ENCODE data around the gene OR2B6.

The OR2B6 gene

DNA sequence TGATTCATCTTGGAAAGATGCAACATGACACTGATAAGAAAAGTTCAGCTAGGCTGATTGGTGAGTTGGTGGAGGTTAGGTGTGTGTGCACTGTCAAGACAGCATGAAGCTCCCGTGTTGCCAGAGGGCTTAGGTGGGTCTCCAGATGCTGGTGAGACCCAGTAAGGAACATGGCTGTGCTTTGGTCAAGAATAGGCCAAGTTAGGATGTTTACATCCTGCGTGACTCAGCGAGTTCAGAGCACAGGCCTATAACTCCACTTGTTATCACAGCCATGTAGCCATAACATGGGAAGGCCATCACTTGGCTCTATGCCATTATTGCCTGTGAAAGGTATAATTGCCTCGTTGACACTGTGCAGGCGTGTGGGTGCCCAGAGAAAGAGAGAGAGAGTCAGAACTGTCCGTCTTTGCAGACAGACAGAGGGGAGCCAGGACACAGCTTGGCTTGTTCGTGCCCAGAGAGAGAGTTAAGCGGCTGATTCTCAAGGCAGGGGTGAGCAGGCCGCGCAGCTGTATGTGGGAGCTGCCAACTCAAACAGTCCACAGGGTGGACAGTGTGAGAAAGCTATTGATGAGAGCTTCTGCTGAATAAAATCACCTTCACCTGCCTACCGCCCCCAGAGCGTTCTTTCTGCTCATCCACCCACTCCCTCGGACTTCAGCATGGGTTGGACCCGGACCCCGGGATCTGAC lies 43.5 kb downstream of the OR2B6 start:
- TF ChIP-seq, protein P1, sequence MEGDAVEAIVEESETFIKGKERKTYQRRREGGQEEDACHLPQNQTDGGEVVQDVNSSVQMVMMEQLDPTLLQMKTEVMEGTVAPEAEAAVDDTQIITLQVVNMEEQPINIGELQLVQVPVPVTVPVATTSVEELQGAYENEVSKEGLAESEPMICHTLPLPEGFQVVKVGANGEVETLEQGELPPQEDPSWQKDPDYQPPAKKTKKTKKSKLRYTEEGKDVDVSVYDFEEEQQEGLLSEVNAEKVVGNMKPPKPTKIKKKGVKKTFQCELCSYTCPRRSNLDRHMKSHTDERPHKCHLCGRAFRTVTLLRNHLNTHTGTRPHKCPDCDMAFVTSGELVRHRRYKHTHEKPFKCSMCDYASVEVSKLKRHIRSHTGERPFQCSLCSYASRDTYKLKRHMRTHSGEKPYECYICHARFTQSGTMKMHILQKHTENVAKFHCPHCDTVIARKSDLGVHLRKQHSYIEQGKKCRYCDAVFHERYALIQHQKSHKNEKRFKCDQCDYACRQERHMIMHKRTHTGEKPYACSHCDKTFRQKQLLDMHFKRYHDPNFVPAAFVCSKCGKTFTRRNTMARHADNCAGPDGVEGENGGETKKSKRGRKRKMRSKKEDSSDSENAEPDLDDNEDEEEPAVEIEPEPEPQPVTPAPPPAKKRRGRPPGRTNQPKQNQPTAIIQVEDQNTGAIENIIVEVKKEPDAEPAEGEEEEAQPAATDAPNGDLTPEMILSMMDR (IDR thresholded peaks at IDR 0.05; ENCODE audit: low read depth, low read length): no peak
- no peak for DNase-seq (ENCODE audit: extremely low read depth, low read depth)

DNA sequence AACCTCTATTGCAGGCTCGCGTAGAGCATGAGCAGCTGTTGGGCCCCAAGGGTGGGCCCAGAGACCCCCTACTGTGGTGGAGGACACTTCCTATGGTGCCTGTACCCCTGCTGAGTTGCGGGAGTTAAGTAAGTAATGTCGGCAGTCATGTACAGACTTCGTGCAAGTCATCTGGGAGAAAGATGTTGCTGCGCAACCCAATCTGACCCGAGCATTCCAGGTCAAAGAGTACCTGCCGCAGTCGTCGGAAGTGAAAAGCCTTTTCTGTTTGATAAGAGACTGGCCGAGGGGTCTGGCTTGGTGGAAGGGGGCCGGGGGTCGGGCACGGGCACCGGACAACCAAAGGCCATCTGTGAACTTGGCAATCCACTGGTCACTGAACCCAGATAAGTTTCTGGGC lies 44.3 kb downstream of the OR2B6 start:
- TF ChIP-seq, protein P1 (IDR thresholded peaks at IDR 0.05; ENCODE audit: low read depth, low read length): no peak
- DNase-seq (ENCODE audit: extremely low read depth, low read depth): no peak

DNA sequence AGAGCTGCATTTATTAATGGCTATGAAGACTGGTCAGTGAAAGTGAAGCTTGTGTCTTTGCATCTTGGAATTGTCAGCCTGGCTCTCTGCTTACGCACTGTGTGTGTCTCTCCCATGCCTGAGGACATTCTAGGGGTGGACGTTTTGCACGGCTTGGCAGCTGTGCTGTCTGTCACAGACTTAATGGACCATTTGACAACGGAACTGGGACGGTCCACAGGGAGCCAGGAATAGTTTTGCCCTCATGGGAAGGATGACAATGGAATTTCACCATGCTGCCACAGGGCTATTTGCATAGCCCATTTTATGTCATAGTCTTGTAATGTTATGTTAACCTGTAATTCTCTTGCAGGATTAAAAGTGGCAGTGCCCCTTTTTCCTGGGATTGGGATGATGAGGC lies 44.7 kb downstream of the OR2B6 start:
- no peak for DNase-seq (ENCODE audit: extremely low read depth, low read depth)
- TF ChIP-seq, protein P1 (IDR thresholded peaks at IDR 0.05; ENCODE audit: low read depth, low read length): no peak

DNA sequence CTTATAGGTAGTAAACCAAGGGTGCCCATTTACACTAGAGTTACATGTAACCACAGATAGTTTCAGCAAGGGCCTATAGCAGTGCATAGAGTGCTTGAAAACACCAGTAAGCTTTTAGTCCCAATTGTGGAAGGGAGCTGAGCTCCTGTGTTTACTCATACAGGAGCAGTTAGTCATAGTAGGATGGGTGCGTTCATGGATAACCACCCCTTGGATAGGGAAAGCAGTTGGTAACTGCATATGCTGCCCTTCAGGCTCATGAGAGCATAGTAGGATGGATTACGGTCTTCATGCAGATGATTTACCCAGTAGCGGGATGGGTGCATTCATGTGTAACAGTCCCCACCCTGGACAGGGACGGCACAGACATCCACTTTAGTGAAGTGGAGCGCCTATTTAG lies 45.1 kb downstream of the OR2B6 start:
- TF ChIP-seq, protein P1 (IDR thresholded peaks at IDR 0.05; ENCODE audit: low read depth, low read length): no peak
- DNase-seq (ENCODE audit: extremely low read depth, low read depth): no peak

DNA sequence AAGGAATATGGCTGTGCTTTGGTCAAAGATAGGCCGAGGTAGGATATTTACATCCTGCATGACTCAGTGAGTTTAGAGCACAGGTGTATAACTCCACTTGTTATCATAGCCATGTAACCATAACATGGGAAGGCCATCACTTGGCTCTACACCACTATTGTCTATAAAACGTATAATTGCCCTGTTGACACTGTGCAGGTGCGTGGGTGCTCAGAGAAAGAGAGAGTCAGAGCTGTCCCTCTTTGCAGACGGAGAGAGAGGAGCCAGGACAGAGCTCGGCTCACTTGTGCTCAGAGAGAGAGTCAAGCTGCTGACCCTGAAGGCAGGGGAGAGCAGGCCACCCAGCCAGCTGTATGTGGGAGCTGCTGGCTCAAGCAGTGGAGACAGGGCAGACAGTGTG lies 46.0 kb downstream of the OR2B6 start:
- no peak for DNase-seq (ENCODE audit: extremely low read depth, low read depth)
- TF ChIP-seq, protein P1 (IDR thresholded peaks at IDR 0.05; ENCODE audit: low read depth, low read length): no peak

DNA sequence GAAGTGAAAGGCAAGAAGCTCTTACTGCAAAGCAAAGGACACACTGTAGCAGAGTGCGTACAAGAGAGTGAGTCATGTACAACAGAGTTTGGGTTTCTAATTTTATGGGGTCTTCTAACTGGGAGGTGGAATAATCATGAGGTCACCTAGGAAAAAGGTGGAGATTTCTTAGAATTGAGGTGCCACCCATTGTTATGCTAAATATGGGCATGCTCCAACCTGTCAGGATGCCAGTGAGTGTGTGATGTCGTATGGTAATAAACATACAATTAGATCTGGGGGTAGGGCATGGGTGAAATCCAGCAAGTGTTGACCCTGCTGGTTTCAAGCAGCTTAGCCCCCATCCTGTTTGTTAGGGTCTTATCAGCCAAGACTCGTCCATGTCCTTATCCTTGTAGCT lies 46.6 kb downstream of the OR2B6 start:
- TF ChIP-seq, protein P1 (IDR thresholded peaks at IDR 0.05; ENCODE audit: low read depth, low read length): no peak
- DNase-seq (ENCODE audit: extremely low read depth, low read depth): no peak

DNA sequence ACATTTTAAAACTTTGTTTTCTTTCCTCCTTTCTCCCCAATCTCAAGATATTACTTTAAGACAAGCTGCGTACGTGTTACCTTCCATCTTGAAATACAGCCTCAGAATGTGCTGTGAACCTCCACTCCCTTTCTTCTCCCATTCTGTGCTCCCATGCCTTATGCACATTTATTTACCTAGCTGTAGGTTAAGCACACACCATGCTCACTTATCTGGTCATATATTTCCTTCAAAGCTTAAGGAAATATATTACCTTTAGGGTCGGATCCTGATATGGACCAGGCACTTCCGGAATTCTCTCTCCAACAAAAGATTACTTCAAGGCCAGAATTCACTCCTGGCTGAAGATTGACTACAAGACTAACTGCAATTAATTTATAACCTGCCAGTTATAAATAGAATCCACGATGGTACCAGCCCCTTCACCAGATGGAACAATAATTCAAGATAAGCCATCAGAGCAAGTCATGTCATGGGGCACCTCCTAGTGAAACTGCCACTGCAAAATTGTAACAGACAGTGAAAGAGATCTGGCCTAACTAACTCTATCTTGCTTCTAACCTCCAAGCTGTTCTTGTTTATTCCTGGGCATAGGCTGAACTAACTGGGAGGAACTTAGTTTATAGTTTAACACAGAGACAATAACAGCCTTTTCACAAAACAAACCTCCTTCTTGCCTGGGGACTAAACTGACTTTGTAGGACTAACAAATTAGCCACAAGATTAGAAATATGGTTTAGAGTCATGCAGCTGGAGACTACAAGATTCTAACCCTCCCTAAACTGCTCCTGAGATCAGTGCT lies 47.5 kb downstream of the OR2B6 start:
- TF ChIP-seq, protein P1 (IDR thresholded peaks at IDR 0.05; ENCODE audit: low read depth, low read length): no peak
- DNase-seq (ENCODE audit: extremely low read depth, low read depth): no peak
